ENCODE measurements around the gene PLAGL2. TPM values are rescaled to one million over a fixed set of nuclear protein-coding genes. Genes with fewer than 3 reads are reported as not detected.
"Not testable (repeated sequence)": the region's sequence is repeated elsewhere in the genome, so short reads cannot be mapped to it uniquely, and the experiment has no call there.

Gene PLAGL2
- polyA plus RNA-seq, 1 experiment = 3.1 TPM

DNA sequence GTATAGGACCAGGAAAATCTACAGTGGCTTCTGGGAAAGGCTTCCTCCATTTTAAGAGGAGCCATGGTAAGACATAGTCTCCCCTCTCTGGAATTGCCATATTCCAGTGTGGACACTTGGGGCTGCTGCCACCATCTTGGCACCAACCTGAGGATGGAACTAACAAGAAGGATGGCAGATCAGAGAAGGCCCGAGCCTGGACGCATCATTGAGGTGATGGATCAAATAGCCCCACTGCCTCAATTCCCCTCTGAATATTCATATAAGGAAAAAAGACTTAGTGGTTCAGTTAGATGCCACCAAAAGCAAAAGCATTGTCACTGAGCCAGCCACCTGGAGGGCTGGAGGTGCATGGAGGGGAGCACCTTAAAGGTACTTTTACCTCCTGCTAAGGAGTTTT lies 25.9 kb downstream of the PLAGL2 start:
- TF ChIP-seq, protein P1, sequence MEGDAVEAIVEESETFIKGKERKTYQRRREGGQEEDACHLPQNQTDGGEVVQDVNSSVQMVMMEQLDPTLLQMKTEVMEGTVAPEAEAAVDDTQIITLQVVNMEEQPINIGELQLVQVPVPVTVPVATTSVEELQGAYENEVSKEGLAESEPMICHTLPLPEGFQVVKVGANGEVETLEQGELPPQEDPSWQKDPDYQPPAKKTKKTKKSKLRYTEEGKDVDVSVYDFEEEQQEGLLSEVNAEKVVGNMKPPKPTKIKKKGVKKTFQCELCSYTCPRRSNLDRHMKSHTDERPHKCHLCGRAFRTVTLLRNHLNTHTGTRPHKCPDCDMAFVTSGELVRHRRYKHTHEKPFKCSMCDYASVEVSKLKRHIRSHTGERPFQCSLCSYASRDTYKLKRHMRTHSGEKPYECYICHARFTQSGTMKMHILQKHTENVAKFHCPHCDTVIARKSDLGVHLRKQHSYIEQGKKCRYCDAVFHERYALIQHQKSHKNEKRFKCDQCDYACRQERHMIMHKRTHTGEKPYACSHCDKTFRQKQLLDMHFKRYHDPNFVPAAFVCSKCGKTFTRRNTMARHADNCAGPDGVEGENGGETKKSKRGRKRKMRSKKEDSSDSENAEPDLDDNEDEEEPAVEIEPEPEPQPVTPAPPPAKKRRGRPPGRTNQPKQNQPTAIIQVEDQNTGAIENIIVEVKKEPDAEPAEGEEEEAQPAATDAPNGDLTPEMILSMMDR (IDR thresholded peaks at IDR 0.05; ENCODE audit: insufficient read depth, low read depth, low read length) = no peak
- ChIA-PET CTCF (no interaction called here), POLR2A (no interaction called here)
- H3K27me3 ChIP-seq (ENCODE audit: control insufficient read depth, insufficient read depth, low read length) = no peaks in the 10 kb centered on the region
- no peak overlapping the region for H3K4me3 ChIP-seq (ENCODE audit: low read depth, low read length)
- no peaks in the 10 kb centered on the region for H3K36me3 ChIP-seq (ENCODE audit: control insufficient read depth, insufficient read depth, low read length)
- DNase-seq (ENCODE audit: low read depth) = no peak

DNA sequence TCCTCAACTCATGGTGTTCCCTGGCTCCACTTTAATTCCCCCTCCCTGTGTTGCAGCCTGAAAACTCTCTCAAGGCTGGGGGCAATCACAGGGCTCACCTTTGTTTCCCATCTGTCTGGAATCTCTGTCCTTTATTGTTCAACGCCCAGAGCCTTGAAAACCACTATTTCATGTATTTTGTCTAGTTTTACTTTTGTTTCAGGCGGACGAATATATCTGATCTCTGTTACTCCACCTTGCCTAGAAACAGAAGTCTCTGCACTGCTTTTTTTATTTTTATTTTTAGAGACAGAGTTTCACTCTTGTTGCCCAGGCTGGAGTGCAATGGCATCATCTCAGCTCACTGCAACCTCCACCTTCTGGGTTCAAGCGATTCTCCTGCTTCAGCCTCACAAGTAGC lies 27.6 kb downstream of the PLAGL2 start:
- ChIA-PET POLR2A (no interaction called here), CTCF (no interaction called here)
- no peaks in the 10 kb centered on the region for H3K36me3 ChIP-seq (ENCODE audit: control insufficient read depth, insufficient read depth, low read length)
- H3K4me3 ChIP-seq (ENCODE audit: low read depth, low read length) = no peak overlapping the region
- H3K27me3 ChIP-seq (ENCODE audit: control insufficient read depth, insufficient read depth, low read length) = no peaks in the 10 kb centered on the region
- TF ChIP-seq, protein P1 (IDR thresholded peaks at IDR 0.05; ENCODE audit: insufficient read depth, low read depth, low read length) = no peak
- no peak for DNase-seq (ENCODE audit: low read depth)

DNA sequence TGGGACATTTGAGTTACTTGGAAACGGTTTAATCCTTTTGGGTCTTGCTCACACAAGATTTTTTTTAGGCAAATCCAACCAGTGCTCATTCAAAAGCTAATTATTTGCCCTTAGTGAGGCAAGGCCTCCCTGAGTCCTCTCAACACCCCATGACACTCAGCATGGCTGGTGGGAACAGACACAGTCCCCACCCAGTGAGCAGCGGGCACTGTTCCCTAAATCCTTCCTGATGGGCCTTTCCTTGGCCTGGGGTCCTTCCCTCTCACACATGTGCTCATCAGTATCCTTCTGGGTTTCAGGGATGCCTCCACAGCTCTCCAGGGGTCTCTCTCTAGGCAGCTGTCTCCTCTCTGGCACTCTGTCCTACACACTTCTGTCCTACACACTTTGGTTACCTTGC lies 28.0 kb downstream of the PLAGL2 start:
- ChIA-PET POLR2A (no interaction called here), CTCF (interaction anchor here (0.5 kb wide), 1 partner anchor 45 kb away, joined by 3 read pairs; no protein-coding TSS in a partner anchor)
- no peak for DNase-seq (ENCODE audit: low read depth)
- H3K36me3 ChIP-seq (ENCODE audit: control insufficient read depth, insufficient read depth, low read length) = no peaks in the 10 kb centered on the region
- TF ChIP-seq, protein P1 (IDR thresholded peaks at IDR 0.05; ENCODE audit: insufficient read depth, low read depth, low read length) = no peak
- no peak overlapping the region for H3K4me3 ChIP-seq (ENCODE audit: low read depth, low read length)
- H3K27me3 ChIP-seq (ENCODE audit: control insufficient read depth, insufficient read depth, low read length) = no peaks in the 10 kb centered on the region

DNA sequence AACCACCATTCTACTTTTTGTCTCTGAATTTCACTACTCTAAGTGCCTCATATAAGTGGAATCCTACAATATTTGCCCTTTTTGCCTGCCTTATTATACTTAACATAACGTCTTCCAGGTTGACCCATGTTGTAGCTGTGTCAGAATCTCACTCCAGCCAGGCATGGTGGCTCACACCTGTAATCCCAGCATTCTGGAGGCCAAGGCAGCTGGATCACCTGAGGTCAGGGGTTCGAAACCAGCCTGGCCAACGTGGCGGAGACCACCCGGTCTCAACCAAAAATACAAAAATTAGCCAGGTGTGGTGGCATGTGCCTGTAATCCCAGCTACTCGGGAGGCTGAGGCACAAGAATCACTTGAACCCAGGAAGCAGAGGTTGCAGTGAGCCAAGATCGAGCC lies 29.8 kb downstream of the PLAGL2 start:
- DNase-seq (ENCODE audit: low read depth); H3K4me3 ChIP-seq (ENCODE audit: low read depth, low read length); H3K27me3 ChIP-seq (ENCODE audit: control insufficient read depth, insufficient read depth, low read length); POLR2A ChIA-PET; CTCF ChIA-PET; H3K36me3 ChIP-seq (ENCODE audit: control insufficient read depth, insufficient read depth, low read length): not testable (repeated sequence)

DNA sequence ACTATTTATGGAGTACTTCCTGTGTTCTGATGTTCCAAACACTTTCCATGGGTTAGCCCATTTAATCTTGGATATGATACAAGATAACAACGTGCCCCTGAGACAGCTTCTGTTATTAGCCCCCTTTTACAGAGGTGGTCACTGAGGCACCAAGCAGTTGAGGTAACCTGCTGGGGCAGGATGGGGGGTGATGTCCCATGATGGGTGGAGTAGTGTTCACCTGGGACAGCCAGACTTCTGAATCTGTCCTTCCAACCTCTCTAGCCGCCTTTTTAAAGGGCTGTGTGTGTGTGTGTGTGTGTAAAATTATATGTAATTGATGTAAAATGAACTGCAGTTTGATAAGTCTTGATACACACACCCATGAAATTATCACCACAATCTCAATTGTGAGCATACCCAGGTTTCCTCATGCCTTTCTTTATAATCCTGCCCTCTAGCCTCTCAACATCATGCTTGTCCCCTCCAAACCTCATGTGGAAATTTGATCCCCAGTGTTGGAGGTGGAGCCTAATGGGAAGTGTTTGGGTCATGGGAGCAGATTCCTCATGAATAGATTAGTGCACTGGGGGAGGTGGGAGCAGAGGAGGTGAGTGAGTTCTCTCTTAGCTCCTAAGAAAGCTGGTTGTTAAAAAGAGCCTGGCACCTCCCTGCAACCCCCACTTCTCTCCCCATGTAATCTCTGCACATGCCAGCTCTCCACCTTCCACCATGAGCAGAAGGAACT lies 39.2 kb downstream of the PLAGL2 start:
- POLR2A ChIA-PET = no interaction called here
- CTCF ChIA-PET = no interaction called here
- H3K27me3 ChIP-seq (ENCODE audit: control insufficient read depth, insufficient read depth, low read length) = no peaks in the 10 kb centered on the region
- H3K36me3 ChIP-seq (ENCODE audit: control insufficient read depth, insufficient read depth, low read length) = peaks cover 18% of the 10 kb centered on the region
- H3K4me3 ChIP-seq (ENCODE audit: low read depth, low read length) = no peak overlapping the region
- TF ChIP-seq, protein P1 (IDR thresholded peaks at IDR 0.05; ENCODE audit: insufficient read depth, low read depth, low read length) = no peak
- no peak for DNase-seq (ENCODE audit: low read depth)

DNA sequence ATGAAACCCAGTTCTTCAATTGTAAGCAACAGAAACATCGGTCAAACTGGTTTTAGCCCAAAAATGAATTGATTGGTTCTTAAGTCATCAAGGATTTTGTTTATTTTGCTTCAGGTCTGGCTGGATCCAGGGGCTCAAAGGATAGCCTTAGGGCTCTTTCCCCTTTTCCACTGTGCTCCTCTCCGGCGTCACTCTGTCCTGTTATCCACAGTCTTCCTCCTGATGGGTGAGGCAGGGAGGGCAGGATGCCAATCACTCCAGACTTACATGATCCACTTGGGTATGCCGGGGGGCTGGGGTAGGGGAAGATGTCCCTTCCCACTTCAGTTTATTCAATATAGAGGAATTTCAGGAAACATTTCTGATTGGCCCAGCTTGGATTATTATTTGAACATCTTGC lies 40.0 kb downstream of the PLAGL2 start:
- Histone ChIP-seq H3K27me3 (ENCODE audit: control insufficient read depth, insufficient read depth, low read length) (no peaks in the 10 kb centered on the region), H3K36me3 (ENCODE audit: control insufficient read depth, insufficient read depth, low read length) (peaks cover 19% of the 10 kb centered on the region), H3K4me3 (ENCODE audit: low read depth, low read length) (no peak overlapping the region)
- no peak for DNase-seq (ENCODE audit: low read depth)
- TF ChIP-seq, protein P1 (IDR thresholded peaks at IDR 0.05; ENCODE audit: insufficient read depth, low read depth, low read length) = no peak
- POLR2A ChIA-PET = no interaction called here
- CTCF ChIA-PET = no interaction called here

All from BJ (cell line).